SU-DHL-6 (cell line): ENCODE data around the gene FEM1A.

Experiments
- H2AFZ ChIP-seq: fragments of 200-600 bp; sonication (generic); 2 replicates; pipeline ENCODE4 v1.6.1; 2014; ENCODE audit warnings: low read depth, mild to moderate bottlenecking, moderate library complexity, mixed read lengths, antibody characterized with exemption, low read length; ENCODE audit not compliant: severe bottlenecking
- H3F3A ChIP-seq: fragments of 200-600 bp; shearing (Covaris generic); 2 replicates; pipeline ENCODE4 v1.6.0; 2016; ENCODE audit warnings: antibody characterized with exemption, mild to moderate bottlenecking; ENCODE audit not compliant: insufficient read depth
- H3K27ac ChIP-seq: fragments of 200-600 bp; sonication (generic); 2 replicates; pipeline ENCODE4 v1.5.1; 2016; ENCODE audit warnings: low read depth, mild to moderate bottlenecking, low read length, moderate library complexity, mixed read lengths
- H3K27me3 ChIP-seq: fragments of 200-600 bp; sonication (generic), shearing (Covaris generic); 2 replicates; pipeline ENCODE4 v1.6.0; 2014; ENCODE audit warnings: mild to moderate bottlenecking, low read length
- H3K36me3 ChIP-seq: fragments of 200-600 bp; sonication (generic); 2 replicates; pipeline ENCODE4 v1.6.1; 2014; ENCODE audit warnings: mild to moderate bottlenecking, low read length, mixed read lengths
- H3K4me2 ChIP-seq: fragments of 300-600, 200-600 bp; shearing (Covaris generic), sonication (generic); 2 replicates; pipeline ENCODE4 v1.6.0; 2014; ENCODE audit warnings: low read length, low read depth, mild to moderate bottlenecking; ENCODE audit not compliant: poor library complexity, severe bottlenecking
- H3K4me3 ChIP-seq: fragments of 200-600 bp; sonication (generic); 2 replicates; pipeline ENCODE4 v1.5.1; 2014; ENCODE audit warnings: antibody characterized with exemption, low read length, mild to moderate bottlenecking, mixed read lengths; ENCODE audit not compliant: insufficient read depth, poor library complexity, severe bottlenecking
- H3K79me2 ChIP-seq: fragments of 200-600 bp; sonication (generic); 2 replicates; pipeline ENCODE4 v1.6.1; 2014; ENCODE audit warnings: mild to moderate bottlenecking, low read length, moderate library complexity; ENCODE audit not compliant: insufficient read depth
- H3K9ac ChIP-seq: fragments of 200-600 bp; sonication (generic); 2 replicates; pipeline ENCODE4 v1.7.0; 2014; ENCODE audit warnings: mild to moderate bottlenecking, low read length
- H3K9me2 ChIP-seq: fragments of 200-600 bp; sonication (generic); replicated peaks from 2 replicates; pipeline ENCODE4 v1.6.1; 2014; ENCODE audit warnings: low read length; ENCODE audit not compliant: insufficient read depth
- H3K9me3 ChIP-seq: fragments of 200-600 bp; sonication (generic); 2 replicates; pipeline ENCODE4 v1.6.1; 2014; ENCODE audit warnings: low read length, mixed read lengths; ENCODE audit not compliant: insufficient read depth
- H4K20me1 ChIP-seq: fragments of 200-600 bp; sonication (generic); 2 replicates; pipeline ENCODE4 v1.6.1; 2014; ENCODE audit warnings: low read depth, mild to moderate bottlenecking, antibody characterized with exemption, low read length, moderate library complexity, mixed read lengths
- CTCF ChIP-seq: fragments of 200-600 bp; sonication (generic); IDR thresholded peaks from one replicate; pipeline ENCODE4 v1.5.1; 2017; ENCODE audit warnings: antibody characterized with exemption, mild to moderate bottlenecking, low read length, moderate library complexity; ENCODE audit not compliant: insufficient read depth, poor library complexity, severe bottlenecking
- EZH2phosphoT487 ChIP-seq: fragments of 200-600 bp; sonication (generic), shearing (Covaris generic); conservative IDR thresholded peaks from 2 replicates; pipeline ENCODE4 v1.6.1; 2018; ENCODE audit warnings: mild to moderate bottlenecking, antibody characterized with exemption, low read length, moderate library complexity, mixed read lengths

FEM1A gene

GRCh38 chr19:4832776-4833175 is 41.2 kb downstream of the FEM1A start:
- H3K27me3 ChIP-seq, result no peaks in the 10 kb centered on the region
- H3K79me2 ChIP-seq, result peaks cover 33% of the 10 kb centered on the region
- TF ChIP-seq EZH2phosphoT487, result no peak
- TF ChIP-seq CTCF, result no peak
- H3K9me2 ChIP-seq, result no peaks in the 10 kb centered on the region
- H3K36me3 ChIP-seq, result no peaks in the 10 kb centered on the region
- peaks cover 23% of the 10 kb centered on the region for H3F3A ChIP-seq
- no peak overlapping the region for H3K27ac ChIP-seq
- H3K4me2 ChIP-seq, result no peak overlapping the region
- H2AFZ ChIP-seq, result no peak overlapping the region
- H3K9ac ChIP-seq, result no peak overlapping the region
- H3K4me3 ChIP-seq, result no peak overlapping the region
- no peaks in the 10 kb centered on the region for H3K9me3 ChIP-seq
- no peaks in the 10 kb centered on the region for H4K20me1 ChIP-seq

GRCh38 chr19:4839192-4839591 is 47.7 kb downstream of the FEM1A start:
- no peak overlapping the region for H3K4me3 ChIP-seq
- H3K9ac ChIP-seq, result no peak overlapping the region
- H3K9me3 ChIP-seq, result no peaks in the 10 kb centered on the region
- no peaks in the 10 kb centered on the region for H3K36me3 ChIP-seq
- H4K20me1 ChIP-seq, result no peaks in the 10 kb centered on the region
- H3F3A ChIP-seq, result no peaks in the 10 kb centered on the region
- no peaks in the 10 kb centered on the region for H3K79me2 ChIP-seq
- H3K9me2 ChIP-seq, result no peaks in the 10 kb centered on the region
- H3K4me2 ChIP-seq, result no peak overlapping the region
- TF ChIP-seq CTCF (no peak), EZH2phosphoT487 (no peak)
- no peak overlapping the region for H2AFZ ChIP-seq
- H3K27me3 ChIP-seq, result no peaks in the 10 kb centered on the region
- no peak overlapping the region for H3K27ac ChIP-seq

GRCh38 chr19:4843647-4843965 is 52.1 kb downstream of the FEM1A start:
- no peak overlapping the region for H3K27ac ChIP-seq
- TF ChIP-seq EZH2phosphoT487 (no peak), CTCF (no peak)
- H3K4me3 ChIP-seq, result no peak overlapping the region
- no peak overlapping the region for H2AFZ ChIP-seq
- no peak overlapping the region for H3K9ac ChIP-seq
- H3F3A ChIP-seq, result no peaks in the 10 kb centered on the region
- H3K9me2 ChIP-seq, result no peaks in the 10 kb centered on the region
- H3K36me3 ChIP-seq, result no peaks in the 10 kb centered on the region
- no peaks in the 10 kb centered on the region for H3K9me3 ChIP-seq
- no peaks in the 10 kb centered on the region for H3K79me2 ChIP-seq
- H3K4me2 ChIP-seq, result no peak overlapping the region
- H4K20me1 ChIP-seq, result no peaks in the 10 kb centered on the region
- no peaks in the 10 kb centered on the region for H3K27me3 ChIP-seq
